Fibroblast of pulmonary artery (primary cell): Measurements from ENCODE around the gene FBXO5.
"Not testable (repeated sequence)": the region's sequence is repeated elsewhere in the genome, so short reads cannot be mapped to it uniquely, and the experiment has no call there.

Source experiments
- DNase-seq: peaks from one replicate; pipeline ENCODE4 v3.0.0-alpha.2; 2010; ENCODE audit warnings: low read depth
- H3K4me3 ChIP-seq: replicated peaks from 2 replicates; pipeline ENCODE4 v1.5.1; 2011; ENCODE audit warnings: low read depth, mild to moderate bottlenecking, control low read depth, low read length, moderate library complexity
- TF ChIP-seq, protein P1 (sequence below): IDR thresholded peaks from 2 replicates; pipeline ENCODE4 v1.5.1; 2011; ENCODE audit warnings: mild to moderate bottlenecking, control low read depth, low read length, inconsistent platforms; ENCODE audit errors: missing control alignments

The FBXO5 gene

DNA sequence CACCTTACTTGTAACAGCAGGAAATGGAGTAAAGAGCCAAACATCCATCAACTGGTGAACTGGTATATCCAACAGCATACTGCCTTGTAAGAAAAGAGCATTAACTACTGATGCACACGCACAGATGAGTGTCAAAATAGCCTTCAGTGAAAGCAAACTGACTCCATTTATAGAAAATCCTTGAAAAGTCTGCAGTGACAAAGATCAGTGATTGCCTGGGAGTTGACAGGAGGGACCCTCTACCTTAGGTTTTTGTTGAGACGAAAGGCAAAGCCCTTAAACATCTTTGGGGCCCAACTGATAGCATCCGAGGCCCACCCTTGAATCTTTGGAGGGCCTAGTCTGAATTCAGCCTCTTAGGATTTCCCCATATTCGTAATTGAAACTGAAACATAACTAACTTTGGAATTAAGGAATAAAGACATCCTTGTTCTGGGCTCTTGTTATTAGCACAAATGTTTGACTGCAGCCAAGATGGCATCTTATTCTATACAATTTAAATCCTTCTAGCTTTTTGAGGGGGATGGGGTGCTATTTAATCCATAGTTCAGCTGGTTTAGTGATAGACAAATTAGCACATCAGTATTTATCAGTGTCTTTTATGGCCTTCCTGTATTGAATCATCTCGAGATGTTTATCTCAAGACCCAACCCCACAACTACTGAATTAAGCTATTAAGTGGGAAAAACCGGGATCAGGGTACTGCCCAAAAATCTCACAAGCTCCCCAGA, 13.0 kb downstream of the FBXO5 start:
- TF ChIP-seq, protein P1, sequence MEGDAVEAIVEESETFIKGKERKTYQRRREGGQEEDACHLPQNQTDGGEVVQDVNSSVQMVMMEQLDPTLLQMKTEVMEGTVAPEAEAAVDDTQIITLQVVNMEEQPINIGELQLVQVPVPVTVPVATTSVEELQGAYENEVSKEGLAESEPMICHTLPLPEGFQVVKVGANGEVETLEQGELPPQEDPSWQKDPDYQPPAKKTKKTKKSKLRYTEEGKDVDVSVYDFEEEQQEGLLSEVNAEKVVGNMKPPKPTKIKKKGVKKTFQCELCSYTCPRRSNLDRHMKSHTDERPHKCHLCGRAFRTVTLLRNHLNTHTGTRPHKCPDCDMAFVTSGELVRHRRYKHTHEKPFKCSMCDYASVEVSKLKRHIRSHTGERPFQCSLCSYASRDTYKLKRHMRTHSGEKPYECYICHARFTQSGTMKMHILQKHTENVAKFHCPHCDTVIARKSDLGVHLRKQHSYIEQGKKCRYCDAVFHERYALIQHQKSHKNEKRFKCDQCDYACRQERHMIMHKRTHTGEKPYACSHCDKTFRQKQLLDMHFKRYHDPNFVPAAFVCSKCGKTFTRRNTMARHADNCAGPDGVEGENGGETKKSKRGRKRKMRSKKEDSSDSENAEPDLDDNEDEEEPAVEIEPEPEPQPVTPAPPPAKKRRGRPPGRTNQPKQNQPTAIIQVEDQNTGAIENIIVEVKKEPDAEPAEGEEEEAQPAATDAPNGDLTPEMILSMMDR: no peak
- no peak overlapping the region for H3K4me3 ChIP-seq
- no peak for DNase-seq

DNA sequence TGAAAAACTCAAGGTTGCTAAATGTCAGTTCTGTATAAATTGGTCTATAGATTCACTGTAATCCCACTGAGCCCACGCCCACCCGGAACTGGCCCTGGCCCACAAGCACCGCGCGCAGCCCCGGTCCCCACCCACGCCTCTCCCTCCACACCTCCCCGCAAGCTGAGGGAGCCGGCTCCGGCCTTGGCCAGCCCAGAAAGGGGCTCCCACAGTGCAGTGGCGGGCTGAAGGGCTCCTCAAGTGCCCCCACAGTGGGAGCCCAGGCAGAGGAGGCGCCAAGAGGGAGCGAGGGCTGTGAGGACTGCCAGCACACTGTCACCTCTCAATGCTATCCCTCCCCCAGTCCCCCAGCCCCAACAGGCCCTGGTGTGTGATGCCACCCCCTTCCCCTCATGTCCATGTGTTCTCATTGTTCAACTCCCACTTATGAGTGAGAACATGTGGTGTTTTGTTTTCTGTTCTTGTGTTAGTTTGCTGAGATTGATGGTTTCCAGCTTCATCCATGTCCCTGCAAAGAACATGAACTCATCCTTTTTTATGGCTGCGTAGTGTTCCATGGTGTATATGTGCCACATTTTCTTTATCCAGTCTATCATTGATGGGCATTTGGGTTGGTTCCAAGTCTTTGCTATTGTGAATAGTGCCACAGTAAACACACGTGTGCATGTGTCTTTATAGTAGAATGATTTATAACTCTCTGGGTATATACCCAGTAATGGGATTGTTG, 16.5 kb downstream of the FBXO5 start:
- not testable (repeated sequence) for DNase-seq, H3K4me3 ChIP-seq

DNA sequence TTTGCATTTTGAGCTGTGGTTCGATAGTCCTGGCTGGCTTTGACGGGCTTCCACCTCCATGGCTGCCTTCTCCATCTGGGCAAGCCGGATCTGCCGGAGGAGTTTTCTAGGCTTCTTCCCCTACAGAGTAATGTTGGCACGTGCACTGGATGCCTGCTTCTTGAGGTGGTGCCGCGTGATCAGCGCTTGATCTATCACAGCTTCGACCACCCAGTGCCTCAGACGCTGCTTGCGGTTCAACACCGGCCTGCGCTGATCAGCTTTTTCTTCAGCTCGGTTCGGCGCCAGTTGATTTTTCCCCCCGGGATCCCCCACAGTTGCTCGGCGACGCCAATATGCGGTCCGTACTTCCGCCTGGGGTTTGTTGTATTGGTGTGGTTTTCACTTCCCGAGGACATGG, 23.5 kb downstream of the FBXO5 start:
- no peak for DNase-seq
- no peak overlapping the region for H3K4me3 ChIP-seq
- TF ChIP-seq, protein P1: no peak

DNA sequence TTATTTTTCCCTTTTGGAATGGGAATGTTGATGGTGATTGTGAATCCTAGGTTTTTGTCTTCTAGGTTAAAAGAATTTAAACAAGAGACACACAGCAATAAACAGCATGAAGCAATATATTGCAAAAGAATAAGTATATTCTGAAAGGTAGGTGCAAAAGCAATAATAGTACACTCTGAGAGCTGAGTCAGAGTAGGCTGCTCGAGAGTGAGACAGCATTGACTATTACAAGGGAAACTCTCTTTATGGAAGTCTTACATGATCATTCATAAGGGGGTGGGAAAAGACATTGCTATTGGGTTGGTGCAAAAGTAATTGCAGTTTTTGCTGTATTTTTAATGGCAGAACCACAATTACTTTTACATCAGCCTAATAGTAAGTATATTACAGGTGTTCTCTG, 25.0 kb downstream of the FBXO5 start:
- DNase-seq: no peak
- no peak overlapping the region for H3K4me3 ChIP-seq
- TF ChIP-seq, protein P1: no peak

DNA sequence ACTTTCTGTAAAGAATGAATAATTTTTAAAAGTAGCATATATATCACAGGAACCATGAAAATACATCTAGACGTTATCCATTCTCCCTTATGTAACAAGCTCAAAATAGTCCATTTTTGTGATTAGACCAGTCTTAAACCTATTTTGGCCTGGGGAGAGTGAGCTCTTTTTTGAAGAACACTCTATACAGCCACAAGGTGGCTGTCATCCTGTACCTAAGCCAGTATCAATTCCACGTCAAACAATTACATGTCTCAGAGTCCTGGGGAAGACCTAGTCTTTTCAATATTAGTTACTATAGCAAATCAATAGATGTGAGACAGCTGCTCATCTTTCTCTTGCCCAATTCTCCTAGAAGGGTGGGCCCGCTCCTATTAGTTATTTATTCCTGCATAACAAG, 28.4 kb downstream of the FBXO5 start:
- TF ChIP-seq, protein P1: no peak
- no peak for DNase-seq
- no peak overlapping the region for H3K4me3 ChIP-seq

DNA sequence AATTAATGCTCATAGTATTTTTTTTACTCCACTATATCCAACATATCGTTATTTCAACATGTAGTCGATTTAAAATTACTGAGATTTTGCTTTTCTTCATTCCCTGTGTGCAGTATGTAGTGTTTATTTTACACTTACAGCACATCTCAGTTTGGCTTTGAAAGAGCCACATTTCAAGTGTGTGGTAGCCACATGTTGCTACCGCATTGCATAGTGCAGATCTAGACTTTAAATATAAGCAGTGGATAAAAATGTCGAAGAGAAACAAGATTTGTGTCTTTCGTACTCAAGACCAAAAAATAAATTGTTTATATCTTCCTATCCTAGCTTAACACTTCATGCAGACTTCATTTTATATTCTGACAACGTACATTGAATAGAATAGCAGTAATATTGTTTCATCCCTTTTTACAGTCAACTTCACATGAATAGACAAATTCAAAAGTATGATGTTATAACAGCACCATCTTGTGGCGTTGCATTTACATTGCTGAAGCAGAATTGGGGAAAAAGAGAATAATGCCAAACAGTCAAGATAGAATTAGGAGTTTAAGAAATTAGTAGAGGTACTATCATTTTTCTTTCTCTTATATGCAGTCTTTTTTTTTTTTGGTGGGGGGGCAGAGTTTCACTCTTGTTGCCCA, 29.9 kb downstream of the FBXO5 start:
- no peak overlapping the region for H3K4me3 ChIP-seq
- TF ChIP-seq, protein P1: peak; percentile 67
- peak; percentile 68 for DNase-seq

DNA sequence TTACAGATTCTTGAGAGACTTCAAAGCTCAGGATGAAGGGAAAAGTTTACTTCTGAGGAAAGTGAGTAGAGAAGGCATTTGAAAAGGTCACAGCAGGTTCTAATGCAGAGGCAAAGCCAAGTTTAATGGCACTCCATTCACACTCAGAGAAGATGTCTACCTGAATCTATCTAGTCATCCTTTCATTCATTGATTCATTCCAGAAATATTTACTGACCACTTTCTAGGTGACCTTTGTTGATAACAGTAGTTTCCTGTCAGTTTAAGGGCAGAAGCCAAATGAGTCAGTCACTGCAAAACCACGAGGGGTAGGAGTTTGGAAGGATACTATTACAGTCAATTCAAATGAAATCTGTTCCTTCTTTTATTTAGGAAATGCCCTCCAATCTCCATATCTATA, 30.8 kb downstream of the FBXO5 start:
- TF ChIP-seq, protein P1: no peak
- DNase-seq: peak; percentile 27
- no peak overlapping the region for H3K4me3 ChIP-seq
